Mesendoderm (in vitro differentiated cells): ENCODE data around the gene GSG1L.

Experiments used
- DNase-seq: peaks from one replicate; pipeline ENCODE4 v3.0.0; 2013
- H2AK5ac ChIP-seq: 2 replicates; pipeline ENCODE4 v1.6.1; 2013; ENCODE audit warnings: low read length, inconsistent platforms
- H2BK120ac ChIP-seq: 2 replicates; pipeline ENCODE4 v1.6.1; 2013; ENCODE audit warnings: low read depth, mild to moderate bottlenecking, low read length, moderate library complexity, mixed read lengths
- H2BK15ac ChIP-seq: replicated peaks from 2 replicates; pipeline ENCODE4 v1.6.1; 2013; ENCODE audit warnings: low read depth, mild to moderate bottlenecking, moderate library complexity
- H2BK5ac ChIP-seq: 2 replicates; pipeline ENCODE4 v1.6.1; 2013; ENCODE audit warnings: low read length, inconsistent platforms
- H3K18ac ChIP-seq: 2 replicates; pipeline ENCODE4 v1.6.1; 2013; ENCODE audit warnings: mild to moderate bottlenecking, low read length, mixed read lengths
- H3K23ac ChIP-seq: one replicate; pipeline ENCODE4 v1.6.1; 2013; ENCODE audit warnings: low read length
- H3K27ac ChIP-seq: 2 replicates; pipeline ENCODE4 v1.5.1; 2013; ENCODE audit warnings: low read depth, mild to moderate bottlenecking, inconsistent platforms, low read length, moderate library complexity
- H3K27me3 ChIP-seq: 2 replicates; pipeline ENCODE4 v1.6.1; 2013; ENCODE audit warnings: low read length, control low read depth, mild to moderate bottlenecking, inconsistent platforms; ENCODE audit not compliant: insufficient read depth, poor library complexity
- H3K36me3 ChIP-seq: 2 replicates; pipeline ENCODE4 v1.6.1; 2013; ENCODE audit warnings: low read length, inconsistent platforms; ENCODE audit not compliant: control insufficient read depth, insufficient read depth
- H3K4ac ChIP-seq: one replicate; pipeline ENCODE4 v1.6.1; 2013; ENCODE audit warnings: low read depth, mild to moderate bottlenecking, low read length, moderate library complexity
- H3K4me1 ChIP-seq: 2 replicates; pipeline ENCODE4 v1.6.1; 2013; ENCODE audit warnings: low read depth, low read length, inconsistent platforms; ENCODE audit not compliant: control insufficient read depth
- H3K4me2 ChIP-seq: 2 replicates; pipeline ENCODE4 v1.6.1; 2013; ENCODE audit warnings: low read length
- H3K4me3 ChIP-seq: 2 replicates; pipeline ENCODE4 v1.5.1; 2013; ENCODE audit warnings: mild to moderate bottlenecking, low read length
- H3K56ac ChIP-seq: one replicate; pipeline ENCODE4 v1.6.1; 2013; ENCODE audit warnings: low read length
- H3K79me1 ChIP-seq: 2 replicates; pipeline ENCODE4 v1.6.1; 2013; ENCODE audit warnings: low read length, inconsistent platforms
- H3K79me2 ChIP-seq: 2 replicates; pipeline ENCODE4 v1.6.1; 2013; ENCODE audit warnings: mild to moderate bottlenecking, low read length; ENCODE audit not compliant: control insufficient read depth, insufficient read depth
- H3K9ac ChIP-seq: 2 replicates; pipeline ENCODE4 v1.6.1; 2013; ENCODE audit warnings: low read length, inconsistent platforms
- H4K5ac ChIP-seq: one replicate; pipeline ENCODE4 v1.6.1; 2013; ENCODE audit warnings: low read length
- H4K8ac ChIP-seq: one replicate; pipeline ENCODE4 v1.6.1; 2013; ENCODE audit warnings: low read depth, mild to moderate bottlenecking, control low read depth, low read length, moderate library complexity
- WGBS: extraction: QIAGEN DNeasy Blood & Tissue Kit; methylation state at CpG from one replicate; pipeline ENCODE4 v1.1.7; 2013; ENCODE audit warnings: low lambda C conversion rate, missing lambda C conversion rate; ENCODE audit not compliant: insufficient coverage; ENCODE audit errors: extremely low coverage; 5-methylcytosine and 5-hydroxymethylcytosine counted together

GSG1L gene

DNA sequence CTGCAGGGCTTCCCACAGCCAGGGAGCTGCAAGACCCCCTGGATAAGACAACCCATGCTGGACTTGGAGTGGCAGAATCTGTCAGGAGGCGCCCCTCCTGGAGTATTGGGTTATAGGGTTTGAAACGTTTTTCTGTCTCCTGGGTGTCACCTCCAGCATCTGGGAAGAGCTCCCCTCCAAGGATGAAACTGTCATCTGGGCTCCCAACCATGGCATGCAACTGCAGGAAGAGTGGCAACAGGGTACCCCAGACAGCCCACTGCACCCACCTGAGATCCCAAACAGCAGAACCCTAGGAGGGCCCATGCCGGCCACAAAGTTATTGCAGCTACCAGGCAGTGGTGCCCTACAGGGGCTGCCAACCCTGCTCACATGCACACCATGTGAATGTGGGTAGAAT lies 636 bp upstream of the GSG1L start:
- Histone ChIP-seq H4K8ac (no peak overlapping the region), H3K4me1 (no peaks in the 10 kb centered on the region), H3K9ac (no peak overlapping the region), H2BK15ac (no peak overlapping the region), H3K23ac (peak overlapping the region; percentile 45), H3K79me1 (no peaks in the 10 kb centered on the region), H2BK5ac (no peak overlapping the region), H3K18ac (no peak overlapping the region), H3K79me2 (no peaks in the 10 kb centered on the region), H3K4ac (no peak overlapping the region), H2AK5ac (no peak overlapping the region), H3K36me3 (no peaks in the 10 kb centered on the region), H3K4me3 (no peak overlapping the region), H3K4me2 (no peak overlapping the region), H3K27ac (no peak overlapping the region), H2BK120ac (no peak overlapping the region), H4K5ac (no peak overlapping the region), H3K56ac (no peak overlapping the region), H3K27me3 (peaks cover 20% of the 10 kb centered on the region)
- no CpG with 5 or more reads among the region's 3 CpGs for WGBS
- no peak for DNase-seq

- Histone ChIP-seq H3K27ac (no peak overlapping the region), H4K8ac (no peak overlapping the region), H2BK15ac (no peak overlapping the region), H3K56ac (no peak overlapping the region), H3K18ac (no peak overlapping the region), H2BK120ac (no peak overlapping the region), H3K36me3 (no peaks in the 10 kb centered on the region), H3K4me2 (peak overlapping the region; percentile 52), H3K27me3 (peaks cover 20% of the 10 kb centered on the region), H3K4ac (no peak overlapping the region), H3K9ac (no peak overlapping the region), H4K5ac (no peak overlapping the region), H2BK5ac (no peak overlapping the region), H3K4me3 (no peak overlapping the region), H3K4me1 (no peaks in the 10 kb centered on the region), H3K79me1 (no peaks in the 10 kb centered on the region), H3K23ac (no peak overlapping the region), H2AK5ac (no peak overlapping the region), H3K79me2 (no peaks in the 10 kb centered on the region)
- DNase-seq, result peak; percentile 21
- no CpG with 5 or more reads among the region's 99 CpGs for WGBS
Observed at GRCh38 chr16:28062847-28063521, 530 bp downstream of the GSG1L start.

- H3K4me1 ChIP-seq, result no peaks in the 10 kb centered on the region
- H2BK120ac ChIP-seq, result no peak overlapping the region
- no peak overlapping the region for H2BK15ac ChIP-seq
- no peak overlapping the region for H4K5ac ChIP-seq
- no peak overlapping the region for H4K8ac ChIP-seq
- H3K9ac ChIP-seq, result no peak overlapping the region
- H2AK5ac ChIP-seq, result no peak overlapping the region
- H3K27ac ChIP-seq, result no peak overlapping the region
- no peak overlapping the region for H3K4ac ChIP-seq
- DNase-seq, result no peak
- H3K4me2 ChIP-seq, result peak overlapping the region; percentile 44
- no CpG with 5 or more reads among the region's 39 CpGs for WGBS
- no peaks in the 10 kb centered on the region for H3K79me1 ChIP-seq
- no peak overlapping the region for H3K23ac ChIP-seq
- no peak overlapping the region for H3K18ac ChIP-seq
- no peak overlapping the region for H2BK5ac ChIP-seq
- no peak overlapping the region for H3K56ac ChIP-seq
- no peaks in the 10 kb centered on the region for H3K79me2 ChIP-seq
- no peak overlapping the region for H3K4me3 ChIP-seq
- peaks cover 20% of the 10 kb centered on the region for H3K27me3 ChIP-seq
- no peaks in the 10 kb centered on the region for H3K36me3 ChIP-seq
Observed at GRCh38 chr16:28062261-28062846, 1.2 kb downstream of the GSG1L start.

GRCh38 chr16:28061352-28062101 lies 2.0 kb downstream of the GSG1L start:
- Histone ChIP-seq H3K79me1 (no peaks in the 10 kb centered on the region), H3K27me3 (peaks cover 20% of the 10 kb centered on the region), H3K4me3 (no peak overlapping the region), H3K4ac (no peak overlapping the region), H2BK15ac (no peak overlapping the region), H2BK5ac (no peak overlapping the region), H3K36me3 (no peaks in the 10 kb centered on the region), H3K79me2 (no peaks in the 10 kb centered on the region), H3K9ac (no peak overlapping the region), H4K5ac (no peak overlapping the region), H4K8ac (no peak overlapping the region), H3K4me2 (no peak overlapping the region), H3K18ac (no peak overlapping the region), H3K23ac (no peak overlapping the region), H2AK5ac (no peak overlapping the region), H3K27ac (no peak overlapping the region), H3K4me1 (no peaks in the 10 kb centered on the region), H3K56ac (no peak overlapping the region), H2BK120ac (no peak overlapping the region)
- DNase-seq, result no peak
- no CpG with 5 or more reads among the region's 10 CpGs for WGBS

DNA sequence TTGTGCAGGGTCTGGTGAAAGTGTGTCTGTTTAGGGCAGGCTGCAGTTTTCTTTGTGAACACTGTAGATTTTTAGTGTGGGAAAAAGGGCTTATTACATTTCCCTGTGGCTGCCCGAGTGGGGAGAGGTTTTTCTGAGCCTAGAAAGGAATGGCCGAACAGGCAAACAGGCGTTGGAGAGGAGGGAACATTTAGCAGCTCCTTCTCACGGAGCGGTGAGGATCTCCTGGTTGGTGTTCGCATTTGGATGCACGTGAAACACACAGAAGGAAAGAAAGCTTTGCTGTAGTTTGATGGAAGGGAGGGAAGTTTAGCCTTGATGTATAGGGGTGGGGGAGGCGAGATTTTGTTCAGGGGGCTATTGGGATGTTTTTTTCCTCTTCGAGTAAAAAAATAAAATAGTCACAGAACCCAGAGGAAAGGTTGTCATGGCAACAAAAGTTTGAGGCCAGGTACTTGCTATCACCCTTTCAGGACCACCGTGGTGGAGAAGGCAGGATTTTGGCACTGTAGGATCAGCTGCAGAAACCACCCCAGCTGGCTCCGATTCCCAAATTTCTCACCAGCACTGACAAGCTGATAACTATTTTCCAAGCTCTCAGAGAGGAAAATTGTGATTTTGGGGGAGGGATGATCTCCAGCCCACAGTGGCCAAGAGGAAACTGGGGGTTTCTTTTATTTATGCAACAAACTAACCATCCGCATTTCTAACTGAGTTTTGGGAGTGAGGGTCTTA lies 3.5 kb downstream of the GSG1L start:
- no peak overlapping the region for H2BK5ac ChIP-seq
- H3K23ac ChIP-seq, result no peak overlapping the region
- H3K9ac ChIP-seq, result no peak overlapping the region
- no peak overlapping the region for H3K4me2 ChIP-seq
- no peak overlapping the region for H4K5ac ChIP-seq
- H3K4ac ChIP-seq, result no peak overlapping the region
- no CpG with 5 or more reads among the region's 12 CpGs for WGBS
- H4K8ac ChIP-seq, result no peak overlapping the region
- no peak overlapping the region for H3K18ac ChIP-seq
- no peaks in the 10 kb centered on the region for H3K79me2 ChIP-seq
- H3K79me1 ChIP-seq, result no peaks in the 10 kb centered on the region
- H3K27me3 ChIP-seq, result peaks cover 20% of the 10 kb centered on the region
- no peak overlapping the region for H3K4me3 ChIP-seq
- no peak overlapping the region for H2AK5ac ChIP-seq
- H3K27ac ChIP-seq, result no peak overlapping the region
- H2BK15ac ChIP-seq, result no peak overlapping the region
- DNase-seq, result no peak
- no peaks in the 10 kb centered on the region for H3K4me1 ChIP-seq
- no peak overlapping the region for H2BK120ac ChIP-seq
- no peak overlapping the region for H3K56ac ChIP-seq
- no peaks in the 10 kb centered on the region for H3K36me3 ChIP-seq
